Measurements from ENCODE around the gene SYT12. TPM values are rescaled to one million over a fixed set of nuclear protein-coding genes. Genes with fewer than 3 reads are reported as not detected.

Gene SYT12
- total RNA-seq, 2 donors from 2014 or later: 3.2 to 16.9 TPM

GRCh38 chr11:67044496-67044895 is 21.6 kb downstream of the SYT12 start:
- DNase-seq (ENCODE audit: low spot score) (no peak), ATAC-seq (ENCODE audit: insufficient number of reproducible peaks, low FRiP score, low read depth) (no peak)
- Histone ChIP-seq H3K36me3 (no peaks in the 10 kb centered on the region), H3K27ac (no peak overlapping the region), H3K9me3 (no peaks in the 10 kb centered on the region), H3K27me3 (replicated peaks; ENCODE audit: insufficient read depth) (no peaks in the 10 kb centered on the region), H3K4me3 (no peak overlapping the region), H3K4me1 (ENCODE audit: control insufficient read depth in 1 of 2, low read depth in 2 of 2) (peaks cover 0 to 7% of the 10 kb centered on the region in 2 donors)
- no peak for TF ChIP-seq CTCF (IDR thresholded peaks at IDR 0.05)

- H3K27me3 ChIP-seq (replicated peaks; ENCODE audit: insufficient read depth): no peaks in the 10 kb centered on the region
- H3K4me3 ChIP-seq: no peak overlapping the region
- no peak overlapping the region for H3K27ac ChIP-seq
- no peaks in the 10 kb centered on the region for H3K36me3 ChIP-seq
- H3K9me3 ChIP-seq: no peaks in the 10 kb centered on the region
- no peak for DNase-seq (ENCODE audit: low spot score)
- TF ChIP-seq CTCF (IDR thresholded peaks at IDR 0.05): no peak
- H3K4me1 ChIP-seq (ENCODE audit: control insufficient read depth in 1 of 2, low read depth in 2 of 2): peaks cover 0 to 7% of the 10 kb centered on the region in 2 donors
- peak; percentile 57 for ATAC-seq (ENCODE audit: insufficient number of reproducible peaks, low FRiP score, low read depth)
Measured at GRCh38 chr11:67045314-67045713, 22.4 kb downstream of the SYT12 start.

- Histone ChIP-seq H3K9me3 (no peaks in the 10 kb centered on the region), H3K4me1 (ENCODE audit: control insufficient read depth in 1 of 2, low read depth in 2 of 2) (peaks cover 0 to 7% of the 10 kb centered on the region in 2 donors), H3K27ac (no peak overlapping the region), H3K27me3 (replicated peaks; ENCODE audit: insufficient read depth) (no peaks in the 10 kb centered on the region), H3K36me3 (no peaks in the 10 kb centered on the region), H3K4me3 (no peak overlapping the region)
- TF ChIP-seq CTCF (IDR thresholded peaks at IDR 0.05): no peak
- ATAC-seq (ENCODE audit: insufficient number of reproducible peaks, low FRiP score, low read depth) (no peak), DNase-seq (ENCODE audit: low spot score) (no peak)
Measured at GRCh38 chr11:67048515-67049130, 25.7 kb downstream of the SYT12 start.

- no peaks in the 10 kb centered on the region for H3K36me3 ChIP-seq
- H3K27me3 ChIP-seq (replicated peaks; ENCODE audit: insufficient read depth): no peaks in the 10 kb centered on the region
- no peak for ATAC-seq (ENCODE audit: insufficient number of reproducible peaks, low FRiP score, low read depth)
- H3K9me3 ChIP-seq: no peaks in the 10 kb centered on the region
- peaks cover 10 to 17% of the 10 kb centered on the region in 2 donors for H3K4me1 ChIP-seq (ENCODE audit: control insufficient read depth in 1 of 2, low read depth in 2 of 2)
- no peak overlapping the region for H3K4me3 ChIP-seq
- TF ChIP-seq CTCF (IDR thresholded peaks at IDR 0.05): no peak
- H3K27ac ChIP-seq: no peak overlapping the region
- no peak for DNase-seq (ENCODE audit: low spot score)
Measured at GRCh38 chr11:67050139-67050538, 27.2 kb downstream of the SYT12 start.

GRCh38 chr11:67051180-67051893 is 28.4 kb downstream of the SYT12 start:
- ATAC-seq (ENCODE audit: insufficient number of reproducible peaks, low FRiP score, low read depth) (no peak), DNase-seq (ENCODE audit: low spot score) (no peak)
- H3K4me3 ChIP-seq: no peak overlapping the region
- no peaks in the 10 kb centered on the region for H3K36me3 ChIP-seq
- no peak overlapping the region for H3K27ac ChIP-seq
- no peak for TF ChIP-seq CTCF (IDR thresholded peaks at IDR 0.05)
- H3K9me3 ChIP-seq: no peaks in the 10 kb centered on the region
- H3K4me1 ChIP-seq (ENCODE audit: control insufficient read depth in 1 of 2, low read depth in 2 of 2): peaks cover 15 to 26% of the 10 kb centered on the region in 2 donors
- H3K27me3 ChIP-seq (replicated peaks; ENCODE audit: insufficient read depth): no peaks in the 10 kb centered on the region

All from thoracic aorta (tissue), 2 donors.